GM12874 (cell line): ENCODE data around the gene RAD51B.

ENCODE experiments used
- CTCF ChIP-seq: IDR thresholded peaks from 2 replicates; pipeline ENCODE4 v1.5.1; 2011; ENCODE audit warnings: low read depth, mild to moderate bottlenecking, control low read depth, low read length, moderate library complexity; ENCODE audit not compliant: insufficient read depth

Gene RAD51B

GRCh38 chr14:68718023-68718990 lies 898.7 kb downstream of the RAD51B start:
- TF ChIP-seq CTCF: peak; percentile 51; the same call in 1 of the 2 replicates

GRCh38 chr14:68719634-68720384 lies 900.2 kb downstream of the RAD51B start:
- no peak for TF ChIP-seq CTCF

GRCh38 chr14:68722186-68722585 lies 902.6 kb downstream of the RAD51B start:
- TF ChIP-seq CTCF: no peak

GRCh38 chr14:68722968-68723566 lies 903.5 kb downstream of the RAD51B start:
- no peak for TF ChIP-seq CTCF

- no peak for TF ChIP-seq CTCF
Observed at GRCh38 chr14:68723808-68724268, 904.3 kb downstream of the RAD51B start.

- TF ChIP-seq CTCF: no peak
Observed at GRCh38 chr14:68724914-68725313, 905.3 kb downstream of the RAD51B start.

GRCh38 chr14:68726093-68726695 lies 906.6 kb downstream of the RAD51B start:
- TF ChIP-seq CTCF: no peak
